ENCODE measurements around the gene TGM5. TPM values are rescaled to one million over a fixed set of nuclear protein-coding genes. Genes with fewer than 3 reads are reported as not detected.

The TGM5 gene
- total RNA-seq, 6 experiments from 2014 or later = not detected

GRCh38 chr15:43278869-43279268, 12.1 kb upstream of the TGM5 start:
- 72% methylated on average over 8 of the region's 11 CpGs for WGBS (ENCODE audit: insufficient coverage, low coverage, low lambda C conversion rate, missing lambda C conversion rate)
- ATAC-seq (no peak), DNase-seq (no peak)
- Histone ChIP-seq H3K36me3 (no peaks in the 10 kb centered on the region), H3K9me3 (no peaks in the 10 kb centered on the region), H3K4me3 (no peak overlapping the region), H3K27ac (no peak overlapping the region), H3K27me3 (no peaks in the 10 kb centered on the region), H3K4me1 (no peaks in the 10 kb centered on the region)
- intact Hi-C loops (cut with DNase I) = no loop called here
- TF ChIP-seq CTCF (IDR thresholded peaks at IDR 0.05) (no peak), POLR2A (IDR thresholded peaks at IDR 0.05) (no peak)

GRCh38 chr15:43277901-43278300, 11.2 kb upstream of the TGM5 start:
- 44% methylated on average over 2 of the region's 4 CpGs for WGBS (ENCODE audit: insufficient coverage, low coverage, low lambda C conversion rate, missing lambda C conversion rate)
- intact Hi-C loops (cut with DNase I) = no loop called here
- no peak overlapping the region for H3K27ac ChIP-seq

GRCh38 chr15:43277231-43277823, 10.6 kb upstream of the TGM5 start:
- H3K4me3 ChIP-seq = no peak overlapping the region
- DNase-seq (no peak), ATAC-seq (no peak)
- WGBS (ENCODE audit: insufficient coverage, low coverage, low lambda C conversion rate, missing lambda C conversion rate) = 26% methylated on average over 3 of the region's 10 CpGs
- H3K36me3 ChIP-seq = no peaks in the 10 kb centered on the region
- no peaks in the 10 kb centered on the region for H3K4me1 ChIP-seq
- H3K27me3 ChIP-seq = no peaks in the 10 kb centered on the region
- intact Hi-C loops (cut with DNase I) = no loop called here
- TF ChIP-seq POLR2A (IDR thresholded peaks at IDR 0.05) (no peak), CTCF (IDR thresholded peaks at IDR 0.05) (no peak)
- no peaks in the 10 kb centered on the region for H3K9me3 ChIP-seq
- H3K27ac ChIP-seq = no peak overlapping the region

More at GRCh38 chr15:43277901-43278300, 11.2 kb upstream of the TGM5 start:
- Histone ChIP-seq H3K4me1 (no peaks in the 10 kb centered on the region), H3K4me3 (no peak overlapping the region), H3K36me3 (no peaks in the 10 kb centered on the region), H3K9me3 (no peaks in the 10 kb centered on the region), H3K27me3 (no peaks in the 10 kb centered on the region)
- ATAC-seq (no peak), DNase-seq (no peak)
- TF ChIP-seq CTCF (IDR thresholded peaks at IDR 0.05) = no peak
- no peak for TF ChIP-seq POLR2A (IDR thresholded peaks at IDR 0.05)

- Histone ChIP-seq H3K27ac (no peak overlapping the region), H3K4me3 (no peak overlapping the region), H3K36me3 (no peaks in the 10 kb centered on the region), H3K4me1 (no peaks in the 10 kb centered on the region), H3K9me3 (no peaks in the 10 kb centered on the region), H3K27me3 (no peaks in the 10 kb centered on the region)
- DNase-seq (no peak), ATAC-seq (no peak)
- TF ChIP-seq POLR2A (IDR thresholded peaks at IDR 0.05) (no peak), CTCF (IDR thresholded peaks at IDR 0.05) (no peak)
- WGBS (ENCODE audit: insufficient coverage, low coverage, low lambda C conversion rate, missing lambda C conversion rate) = 45% methylated on average over 4 of the region's 12 CpGs
- intact Hi-C loops (cut with DNase I) = no loop called here
Observed at GRCh38 chr15:43276563-43277200, 10.0 kb upstream of the TGM5 start.

Data from right lobe of liver (tissue), 6 donors.